VCaP (cell line): ENCODE measurements around the gene SYCN.
A peak's percentile ranks its signal among the peaks of the same experiment; 100 is the strongest.

Experiments
- H3K27ac ChIP-seq: fragments of 450-650 bp; 2 replicates; pipeline ENCODE4 v1.5.1; 2017
- CTCF ChIP-seq: fragments of 450-650 bp; conservative IDR thresholded peaks from 2 replicates; pipeline ENCODE4 v1.5.1; 2017; ENCODE audit warnings: mild to moderate bottlenecking, moderate library complexity

SYCN gene

GRCh38 chr19:39162441-39163043 lies 41.5 kb downstream of the SYCN start:
- no peak for TF ChIP-seq CTCF
- peak overlapping the region; percentile 97 for H3K27ac ChIP-seq

GRCh38 chr19:39160889-39161672 lies 43.0 kb downstream of the SYCN start:
- H3K27ac ChIP-seq, result peak overlapping the region; percentile 97
- no peak for TF ChIP-seq CTCF

- TF ChIP-seq CTCF, result no peak; the same call in 1 of the 2 replicates
- peak overlapping the region; percentile 97 for H3K27ac ChIP-seq
These were observed 43.6 kb downstream of the SYCN start for GRCh38 chr19:39160523-39160861.

- peak overlapping the region; percentile 97 for H3K27ac ChIP-seq
- TF ChIP-seq CTCF, result no peak
These were observed 45.3 kb downstream of the SYCN start for GRCh38 chr19:39158646-39159260.

- no peak for TF ChIP-seq CTCF
- H3K27ac ChIP-seq, result peak overlapping the region; percentile 97
These were observed 46.1 kb downstream of the SYCN start for GRCh38 chr19:39157997-39158389.

- H3K27ac ChIP-seq, result peak overlapping the region; percentile 97
- TF ChIP-seq CTCF, result no peak
These were observed 46.6 kb downstream of the SYCN start for GRCh38 chr19:39157275-39157996.
